Femur (tissue), 1 donor: ENCODE results near the gene PPP1R37.
"Not testable (repeated sequence)": the region's sequence is repeated elsewhere in the genome, so short reads cannot be mapped to it uniquely, and the experiment has no call there.

Experiments
- DNase-seq: peaks from one replicate; pipeline ENCODE4 v3.0.0-alpha.2; 2017

PPP1R37 gene

GRCh38 chr19:45097450-45097775 lies 4.4 kb downstream of the PPP1R37 start:
- no peak for DNase-seq

GRCh38 chr19:45097776-45098520 lies 5.0 kb downstream of the PPP1R37 start:
- no peak for DNase-seq

GRCh38 chr19:45098521-45099466 lies 5.8 kb downstream of the PPP1R37 start:
- no peak for DNase-seq

- no peak for DNase-seq
Observed at GRCh38 chr19:45099467-45100191, 6.7 kb downstream of the PPP1R37 start.

GRCh38 chr19:45100201-45100600 lies 7.2 kb downstream of the PPP1R37 start:
- no peak for DNase-seq

GRCh38 chr19:45100846-45101252 lies 7.9 kb downstream of the PPP1R37 start:
- no peak for DNase-seq

- no peak for DNase-seq
Observed at GRCh38 chr19:45101806-45102205, 8.8 kb downstream of the PPP1R37 start.

GRCh38 chr19:45102481-45102880 lies 9.5 kb downstream of the PPP1R37 start:
- DNase-seq: no peak

GRCh38 chr19:45103156-45103507 lies 10.2 kb downstream of the PPP1R37 start:
- DNase-seq: no peak

GRCh38 chr19:45103508-45104319 lies 10.7 kb downstream of the PPP1R37 start:
- no peak for DNase-seq

- no peak for DNase-seq
Observed at GRCh38 chr19:45104658-45105349, 11.8 kb downstream of the PPP1R37 start.

GRCh38 chr19:45106363-45106762 lies 13.4 kb downstream of the PPP1R37 start:
- not testable (repeated sequence) for DNase-seq

GRCh38 chr19:45107621-45108150 lies 14.7 kb downstream of the PPP1R37 start:
- no peak for DNase-seq

GRCh38 chr19:45110851-45111266 lies 17.9 kb downstream of the PPP1R37 start:
- no peak for DNase-seq

GRCh38 chr19:45112111-45112827 lies 19.3 kb downstream of the PPP1R37 start:
- no peak for DNase-seq

GRCh38 chr19:45113628-45114027 lies 20.6 kb downstream of the PPP1R37 start:
- DNase-seq: no peak

GRCh38 chr19:45114116-45114515 lies 21.1 kb downstream of the PPP1R37 start:
- DNase-seq: no peak

- peak; percentile 56 for DNase-seq
Observed at GRCh38 chr19:45115809-45116615, 23.0 kb downstream of the PPP1R37 start.

- no peak for DNase-seq
Observed at GRCh38 chr19:45117167-45117594, 24.2 kb downstream of the PPP1R37 start.

GRCh38 chr19:45117671-45118070 lies 24.7 kb downstream of the PPP1R37 start:
- DNase-seq: no peak
